ENCODE measurements around the gene IZUMO1.
"Not testable (repeated sequence)": the region's sequence is repeated elsewhere in the genome, so short reads cannot be mapped to it uniquely, and the experiment has no call there.

GRCh38 chr19:48765816-48766215 is 19.1 kb upstream of the IZUMO1 start:
- TF ChIP-seq CTCF (conservative IDR thresholded peaks at IDR 0.05 in 1 of 2, IDR thresholded peaks at IDR 0.05 in 1 of 2; ENCODE audit: extremely low read depth in 1 of 2, insufficient read depth in 1 of 2, low read depth in 1 of 2, low read length in 2 of 2); EZH2 (IDR thresholded peaks at IDR 0.05; ENCODE audit: borderline replicate concordance, low read length): not testable (repeated sequence)

Data from mammary epithelial cell (primary cell).